Activated naive CD4-positive, alpha-beta T cell (primary cell): Measurements from ENCODE around the gene FAM20A.
"Not testable (repeated sequence)": the region's sequence is repeated elsewhere in the genome, so short reads cannot be mapped to it uniquely, and the experiment has no call there.

Source experiments
- DNase-seq, 4 experiments: peaks; one replicate each; lab custom pipeline; 2025; lab: John Stamatoyannopoulos, UW

FAM20A gene

DNA sequence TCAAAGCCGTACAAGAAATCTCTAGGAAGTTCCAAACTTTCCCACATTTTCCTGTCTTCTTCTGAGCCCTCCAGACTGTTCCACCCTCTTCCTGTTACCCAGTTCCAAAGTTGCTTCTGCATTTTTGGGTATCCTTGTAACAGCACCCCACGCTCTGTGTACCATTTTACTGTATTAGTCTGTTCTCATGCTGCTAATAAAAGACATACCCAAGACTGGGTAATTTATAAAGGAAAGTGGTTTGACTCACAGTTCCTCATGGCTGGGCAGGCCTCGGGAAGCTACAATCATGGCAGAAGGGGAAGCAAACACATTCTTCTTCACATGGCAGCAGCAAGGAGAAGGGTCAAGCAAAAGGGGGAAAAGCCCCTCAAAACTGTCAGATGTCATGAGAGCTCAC is 82.1 kb downstream of the FAM20A start:
- not testable (repeated sequence) for DNase-seq

DNA sequence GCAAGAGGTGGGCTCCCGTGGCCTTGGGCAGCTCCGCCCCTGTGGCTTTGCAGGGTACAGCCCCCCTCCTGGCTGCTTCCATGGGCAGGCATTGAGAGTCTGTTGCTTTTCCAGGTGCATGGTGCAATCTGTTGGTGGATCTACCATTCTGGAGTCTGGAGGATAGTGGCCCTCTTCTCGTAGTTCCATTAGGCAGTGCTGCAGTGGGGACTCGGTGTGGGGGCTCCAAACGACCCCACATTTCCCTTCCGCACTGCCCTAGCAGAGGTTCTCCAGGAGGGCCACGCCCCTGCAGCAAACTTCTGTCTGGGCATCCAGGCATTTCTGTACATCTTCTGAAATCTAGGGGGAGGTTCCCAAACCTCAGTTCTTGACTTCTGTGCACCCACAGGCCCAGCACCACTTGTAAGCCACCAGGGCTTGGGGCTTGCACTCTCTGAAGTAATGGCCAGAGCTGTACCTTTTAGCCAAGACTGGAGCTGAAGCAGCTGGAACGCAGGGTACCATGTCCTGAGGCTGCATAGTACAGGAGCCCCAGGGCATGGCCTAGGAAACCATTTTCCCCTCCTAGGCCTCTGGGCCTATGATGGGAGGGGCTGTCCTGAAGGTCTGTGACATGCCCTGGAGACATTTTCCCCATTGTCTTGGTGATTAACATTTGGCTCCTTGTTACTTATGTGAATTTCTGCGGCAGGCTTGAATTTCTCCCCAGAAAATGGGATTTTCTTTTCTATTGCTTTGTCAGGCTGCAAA is 82.9 kb downstream of the FAM20A start:
- DNase-seq = no peak

GRCh38 chr17:68517605-68518004 is 83.6 kb downstream of the FAM20A start:
- not testable (repeated sequence) for DNase-seq

DNA sequence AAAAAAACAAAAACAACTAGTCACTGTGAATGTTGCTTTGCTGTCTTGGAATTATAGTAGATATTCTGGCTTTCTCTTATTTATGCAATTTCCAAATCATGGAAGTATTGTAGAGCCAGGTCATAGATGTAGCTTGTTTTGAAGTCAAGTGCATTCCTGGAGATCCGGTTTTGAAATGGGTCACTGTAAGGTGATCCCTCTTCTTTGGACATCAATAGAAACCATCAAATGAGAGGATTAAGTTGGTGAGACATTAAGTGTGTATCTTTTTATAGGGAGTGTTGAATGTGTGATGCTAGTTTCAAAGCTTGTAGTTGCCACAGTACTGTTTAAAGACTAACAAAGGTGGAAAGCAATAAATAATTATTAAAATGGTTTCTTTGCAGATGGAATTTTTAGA is 84.4 kb downstream of the FAM20A start:
- DNase-seq = no peak

- no peak for DNase-seq
Observed at GRCh38 chr17:68514831-68515635, 86.1 kb downstream of the FAM20A start.

DNA sequence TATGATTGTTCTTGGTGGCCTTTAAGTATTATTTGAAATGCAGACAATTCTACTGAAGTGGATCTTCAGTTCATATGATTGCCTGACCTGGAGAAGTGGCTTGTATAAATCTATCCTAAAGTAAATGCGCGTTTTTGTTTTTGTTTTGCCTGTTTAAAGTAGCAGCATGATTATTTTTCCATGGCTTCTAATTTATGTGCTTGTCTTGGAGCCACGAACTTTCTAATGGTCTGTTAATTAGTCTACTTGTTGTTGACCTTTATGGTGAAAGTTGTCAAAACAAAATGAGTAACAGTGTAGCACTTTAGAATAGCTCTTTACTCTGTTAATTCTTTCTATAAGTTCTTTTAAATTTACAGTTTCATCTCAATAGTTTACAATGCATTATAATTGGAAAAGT is 87.2 kb downstream of the FAM20A start:
- no peak for DNase-seq

DNA sequence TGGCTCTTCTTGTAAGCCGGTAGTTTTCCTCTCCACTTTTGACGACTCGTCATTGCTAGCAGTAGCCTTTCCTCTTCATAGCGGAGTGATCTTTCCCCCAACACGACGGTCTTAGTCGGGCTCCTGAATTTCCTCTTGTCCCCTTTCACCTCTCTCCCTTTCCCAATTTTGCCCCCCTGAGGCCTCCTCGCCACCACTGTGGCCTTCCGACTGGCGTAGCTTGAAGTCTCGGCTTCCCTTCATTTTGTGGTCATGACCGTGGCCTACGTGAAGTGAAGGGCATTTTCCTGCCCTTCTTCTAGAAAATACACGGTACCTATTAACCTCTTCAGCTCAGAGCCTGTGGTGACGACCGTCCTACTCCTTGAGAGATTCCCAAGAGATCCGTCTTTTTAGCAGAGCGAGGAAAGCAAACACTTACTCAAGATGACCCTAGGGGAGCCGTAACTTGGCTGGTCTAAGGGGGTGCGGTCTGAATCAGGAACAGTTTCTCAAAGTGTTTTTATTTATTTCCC is 88.2 kb downstream of the FAM20A start:
- DNase-seq = no peak

DNA sequence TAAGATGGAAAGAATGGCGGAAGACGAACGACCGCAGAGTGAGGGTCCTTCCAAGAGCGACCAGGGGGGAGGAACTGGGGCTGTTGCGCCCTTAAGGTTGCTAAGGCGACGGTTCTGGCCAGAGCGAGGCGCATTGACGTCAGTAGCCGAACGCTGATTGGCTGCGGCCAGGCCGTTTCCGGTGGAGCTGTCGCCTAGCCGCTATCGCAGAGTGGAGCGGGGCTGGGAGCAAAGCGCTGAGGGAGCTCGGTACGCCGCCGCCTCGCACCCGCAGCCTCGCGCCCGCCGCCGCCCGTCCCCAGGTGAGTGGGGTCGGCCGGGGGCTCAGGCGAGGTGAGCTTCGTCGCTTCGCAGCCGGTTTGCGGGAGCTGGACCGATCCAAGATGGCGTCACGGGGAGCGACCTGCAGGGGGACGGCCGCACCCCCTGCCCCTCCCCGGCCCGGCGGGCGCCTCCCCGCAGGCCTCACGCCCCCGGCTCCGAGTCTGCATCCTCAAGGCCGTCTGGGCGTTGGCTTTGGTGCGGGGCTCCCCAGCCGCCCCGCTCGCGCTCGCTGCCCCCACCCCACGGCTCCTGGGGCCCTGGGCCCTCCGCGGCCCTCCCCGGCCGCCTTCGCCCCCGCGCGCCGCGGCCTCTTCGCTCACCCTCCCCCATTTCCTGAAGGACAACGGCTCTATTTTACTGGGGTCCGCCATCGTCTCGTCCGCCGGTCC is 88.8 kb downstream of the FAM20A start, which contains the start of gene PRKAR1A:
Gene PRKAR1A, plus strand, starts transcription at position 184 of the 713 bp plus-strand sequence. CDS start 2,970 bp downstream, outside the sequence.
- peak; percentile 66 to 87 (median 79) for DNase-seq

DNA sequence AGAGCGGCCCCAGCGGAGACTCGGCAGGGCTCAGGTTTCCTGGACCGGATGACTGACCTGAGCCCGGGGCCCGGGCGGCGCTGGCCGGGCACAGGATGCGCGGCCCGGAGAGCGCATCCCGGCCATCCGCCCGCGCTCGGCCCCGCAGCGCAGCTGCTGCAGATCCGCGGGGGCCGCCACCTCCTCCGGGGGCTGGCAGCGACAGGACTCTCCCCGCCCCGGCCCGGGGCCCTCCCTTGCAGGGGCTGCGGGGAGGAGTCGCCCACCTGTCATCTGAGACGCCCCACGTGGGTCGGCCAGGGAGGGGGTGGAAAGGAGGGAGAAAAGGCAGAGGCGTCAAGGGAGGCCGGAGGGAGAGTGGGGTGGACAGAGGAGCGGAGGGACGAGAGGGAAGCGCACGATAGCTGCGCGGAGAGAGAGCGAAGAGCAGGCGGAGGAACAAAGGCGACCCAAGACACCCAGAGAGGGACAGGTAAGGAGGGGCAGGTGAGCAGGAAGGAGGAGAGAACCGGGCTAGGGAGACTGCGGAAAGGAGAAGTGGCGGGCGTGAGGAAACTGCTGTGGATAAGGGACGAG is 89.4 kb downstream of the FAM20A start:
- DNase-seq = peak in 3 of 4 experiments; percentile 32 to 49 (median 39)

- DNase-seq = no peak
Observed at GRCh38 chr17:68511254-68511670, 89.9 kb downstream of the FAM20A start.

- no peak for DNase-seq
Observed at GRCh38 chr17:68509141-68510057, 91.8 kb downstream of the FAM20A start.

GRCh38 chr17:68507576-68507975 is 93.6 kb downstream of the FAM20A start:
- no peak for DNase-seq

DNA sequence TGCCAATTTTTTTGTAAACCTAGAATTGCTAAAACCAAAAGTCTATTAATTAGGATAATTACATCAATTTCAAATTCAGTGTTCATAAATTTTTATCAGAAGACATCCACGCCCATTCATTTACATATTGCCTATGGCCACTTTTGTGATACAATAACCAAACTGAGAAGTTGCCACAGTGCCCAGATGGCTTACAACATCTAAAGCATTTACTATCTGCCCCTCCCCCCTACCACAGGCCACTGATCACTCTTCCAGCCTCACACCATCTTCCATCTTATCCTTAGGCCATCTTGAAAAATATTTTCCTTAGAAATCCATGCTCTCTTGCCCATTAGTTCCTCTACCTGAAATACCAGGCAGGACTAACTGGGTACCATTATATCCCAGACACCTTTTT is 95.2 kb downstream of the FAM20A start:
- DNase-seq = no peak

- no peak for DNase-seq
Observed at GRCh38 chr17:68501074-68501473, 100.1 kb downstream of the FAM20A start.

DNA sequence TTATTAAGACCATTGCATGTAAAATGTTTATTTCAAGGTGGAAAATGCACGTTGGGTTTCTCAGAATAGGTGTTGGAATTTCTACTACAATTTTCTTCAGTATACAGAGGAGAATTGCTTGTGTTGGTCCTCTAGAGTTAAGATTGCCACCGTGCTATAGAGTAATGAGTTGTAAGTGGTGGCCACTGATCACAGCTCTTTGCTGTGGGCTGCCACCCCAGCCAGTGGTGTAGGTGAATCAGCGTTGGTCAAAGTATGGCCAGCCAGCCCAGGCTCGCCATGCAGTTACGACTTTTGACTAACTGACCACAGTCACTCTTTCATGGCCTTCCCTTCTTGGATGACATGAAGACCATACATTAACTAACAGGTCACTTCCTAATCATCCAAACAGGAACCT is 101.6 kb downstream of the FAM20A start:
- DNase-seq = no peak

DNA sequence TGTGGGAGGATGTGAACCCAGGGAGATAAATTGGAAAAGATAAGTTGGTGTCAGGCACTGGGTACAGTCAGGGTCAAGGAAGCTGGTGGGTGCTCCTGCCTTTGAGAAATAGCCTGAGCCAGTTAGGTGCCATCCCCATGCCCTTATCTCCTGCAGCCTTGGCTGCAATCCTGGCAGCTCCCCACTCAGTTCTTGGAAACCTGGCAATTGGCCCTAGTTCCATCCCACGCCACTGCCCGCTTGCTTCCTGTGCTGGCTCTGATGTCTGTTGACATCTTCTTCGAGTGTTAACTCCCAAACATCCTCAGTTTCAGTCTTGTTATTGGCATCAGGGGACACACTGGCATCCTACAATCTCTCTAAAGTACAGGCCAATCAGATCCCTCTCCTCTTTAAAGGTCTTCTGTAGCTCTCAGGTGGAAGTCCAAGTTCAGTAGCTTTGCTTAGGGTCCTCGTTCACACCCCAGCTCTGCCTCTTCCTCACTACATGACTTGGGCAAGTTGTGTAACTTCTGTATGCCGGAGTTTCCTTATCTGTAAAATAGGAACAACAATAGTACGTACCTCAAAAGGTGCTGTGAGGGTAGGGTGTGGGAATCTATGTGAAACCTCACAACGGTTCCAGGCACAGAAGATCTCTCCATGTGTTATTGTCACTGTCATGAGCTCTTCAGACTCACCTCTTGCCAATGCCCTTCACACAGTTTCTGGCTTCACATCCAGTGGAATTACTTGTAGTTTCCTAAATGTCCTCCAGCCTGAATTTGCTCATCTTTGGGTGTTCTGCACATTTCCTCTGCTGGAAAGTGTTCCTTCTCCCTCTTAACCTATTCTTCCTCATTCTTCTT is 102.5 kb downstream of the FAM20A start:
- no peak for DNase-seq

DNA sequence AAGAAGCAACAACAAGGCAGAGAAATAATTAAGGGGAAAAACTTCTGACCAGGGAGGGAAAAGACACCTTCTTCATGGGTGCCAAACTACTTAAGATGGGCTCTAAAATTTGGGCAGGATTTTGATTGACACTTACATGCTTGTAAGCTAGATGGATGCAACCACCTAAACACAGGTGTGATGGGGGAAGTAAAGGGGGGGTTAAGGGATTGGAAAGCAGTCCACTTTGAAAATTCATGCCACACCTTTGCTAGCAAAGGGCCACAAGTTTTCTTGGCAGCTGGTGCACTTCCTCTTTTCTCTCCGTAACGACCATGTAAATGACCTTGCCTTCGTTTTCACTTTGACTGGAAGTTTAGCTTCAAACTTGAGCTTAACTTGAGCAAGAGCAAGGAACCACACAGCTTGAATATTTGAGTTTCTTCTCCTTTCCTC is 103.3 kb downstream of the FAM20A start:
- DNase-seq = no peak

GRCh38 chr17:68495081-68495480 is 106.1 kb downstream of the FAM20A start:
- no peak for DNase-seq

- not testable (repeated sequence) for DNase-seq
Observed at GRCh38 chr17:68492394-68493054, 108.6 kb downstream of the FAM20A start.
